AG09309 (cell line): Measurements from ENCODE around the gene CNR2.

ENCODE experiments used
- DNase-seq: peaks from one replicate; pipeline ENCODE4 v3.0.0-alpha.2; 2010; ENCODE audit warnings: low read depth
- H3K4me3 ChIP-seq: 2 replicates; pipeline ENCODE4 v1.5.1; 2011; ENCODE audit warnings: mild to moderate bottlenecking, low read depth, low read length, moderate library complexity; ENCODE audit not compliant: control insufficient read depth
- TF ChIP-seq, protein P1 (sequence below): IDR thresholded peaks from 2 replicates; pipeline ENCODE4 v1.5.1; 2011; ENCODE audit warnings: mild to moderate bottlenecking, low read depth, low read length, inconsistent platforms; ENCODE audit not compliant: insufficient read depth, control insufficient read depth; ENCODE audit errors: missing control alignments

The CNR2 gene

DNA sequence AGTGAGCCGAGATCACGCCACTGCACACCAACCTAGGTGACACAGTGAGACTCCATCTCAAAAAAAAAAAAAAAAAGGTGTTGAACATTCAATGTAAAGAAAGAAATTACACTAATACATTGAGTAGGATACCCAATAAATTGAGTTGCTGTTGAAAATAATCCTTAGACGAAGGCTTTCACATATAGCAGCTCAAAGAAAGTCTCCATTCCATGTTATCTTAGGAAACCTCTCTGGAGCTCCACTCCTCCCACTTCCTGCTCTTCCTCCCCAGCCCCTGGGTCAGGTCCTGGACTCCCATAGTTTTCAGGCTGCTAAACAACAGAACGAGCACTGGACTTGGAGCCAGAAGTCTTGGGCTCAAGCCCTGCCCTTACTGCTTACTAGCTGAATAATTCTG, 15.6 kb upstream of the CNR2 start:
- no peak for DNase-seq

DNA sequence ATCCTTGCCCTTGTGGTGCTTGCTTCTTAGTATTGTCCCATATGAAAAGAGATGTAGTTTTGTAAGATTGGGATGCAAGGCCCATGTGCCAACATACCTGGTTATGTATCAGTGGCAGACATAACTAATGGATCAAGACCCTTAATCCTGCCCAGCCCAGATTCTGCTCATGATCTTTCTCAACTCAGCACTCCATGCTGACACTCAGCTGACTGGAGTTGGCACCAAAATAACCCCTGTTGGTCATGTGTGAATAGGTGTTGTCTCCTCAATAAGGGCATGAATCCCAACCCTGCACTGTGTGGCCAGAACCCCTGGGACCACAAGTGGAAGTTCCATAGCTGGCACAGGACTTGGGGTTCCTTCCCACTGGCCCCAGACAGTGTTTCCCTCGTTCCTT, 13.9 kb upstream of the CNR2 start:
- no peak for DNase-seq
- TF ChIP-seq, protein P1, sequence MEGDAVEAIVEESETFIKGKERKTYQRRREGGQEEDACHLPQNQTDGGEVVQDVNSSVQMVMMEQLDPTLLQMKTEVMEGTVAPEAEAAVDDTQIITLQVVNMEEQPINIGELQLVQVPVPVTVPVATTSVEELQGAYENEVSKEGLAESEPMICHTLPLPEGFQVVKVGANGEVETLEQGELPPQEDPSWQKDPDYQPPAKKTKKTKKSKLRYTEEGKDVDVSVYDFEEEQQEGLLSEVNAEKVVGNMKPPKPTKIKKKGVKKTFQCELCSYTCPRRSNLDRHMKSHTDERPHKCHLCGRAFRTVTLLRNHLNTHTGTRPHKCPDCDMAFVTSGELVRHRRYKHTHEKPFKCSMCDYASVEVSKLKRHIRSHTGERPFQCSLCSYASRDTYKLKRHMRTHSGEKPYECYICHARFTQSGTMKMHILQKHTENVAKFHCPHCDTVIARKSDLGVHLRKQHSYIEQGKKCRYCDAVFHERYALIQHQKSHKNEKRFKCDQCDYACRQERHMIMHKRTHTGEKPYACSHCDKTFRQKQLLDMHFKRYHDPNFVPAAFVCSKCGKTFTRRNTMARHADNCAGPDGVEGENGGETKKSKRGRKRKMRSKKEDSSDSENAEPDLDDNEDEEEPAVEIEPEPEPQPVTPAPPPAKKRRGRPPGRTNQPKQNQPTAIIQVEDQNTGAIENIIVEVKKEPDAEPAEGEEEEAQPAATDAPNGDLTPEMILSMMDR = no peak
- no peak overlapping the region for H3K4me3 ChIP-seq

More for the DNA sequence above, 15.6 kb upstream of the CNR2 start:
- no peak overlapping the region for H3K4me3 ChIP-seq
- TF ChIP-seq, protein P1 = no peak

DNA sequence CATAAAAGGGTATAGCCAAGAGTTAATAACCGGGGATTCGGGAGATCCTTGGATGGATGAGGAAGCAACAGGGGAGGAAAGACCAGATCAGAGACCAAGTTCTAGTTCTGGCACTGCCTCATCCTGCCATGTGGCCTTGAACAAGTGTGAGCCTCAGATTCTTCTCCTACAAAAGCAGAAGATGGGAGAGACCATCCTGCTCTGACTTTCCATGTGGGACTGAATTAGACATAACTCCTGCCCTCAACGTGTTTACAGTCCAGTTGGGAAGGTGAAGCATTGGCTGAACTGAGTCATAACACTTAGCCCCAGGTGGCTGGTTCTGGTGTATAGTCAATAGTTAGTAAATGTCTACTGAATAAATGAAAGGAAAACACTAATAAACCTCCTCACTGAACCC, 12.1 kb upstream of the CNR2 start:
- no peak overlapping the region for H3K4me3 ChIP-seq
- TF ChIP-seq, protein P1 = no peak
- no peak for DNase-seq

DNA sequence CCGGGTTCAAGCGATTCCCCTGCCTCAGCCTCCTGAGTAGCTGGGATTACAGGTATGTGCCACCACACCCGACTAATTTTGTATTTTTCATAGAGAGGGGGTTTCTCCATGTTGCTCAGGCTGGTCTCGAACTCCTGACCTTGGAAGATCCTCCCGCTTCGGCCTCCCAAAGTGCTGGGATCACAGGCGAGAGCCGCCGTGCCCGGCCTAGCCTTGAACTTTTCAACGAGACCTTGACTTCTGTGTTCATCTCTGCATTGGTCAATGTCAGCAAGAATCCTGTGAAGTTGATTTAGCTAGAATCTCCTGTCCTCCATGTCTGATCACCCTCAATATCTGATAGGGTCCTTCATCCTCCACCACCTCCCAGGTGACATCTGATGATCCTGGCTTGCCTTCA, 11.4 kb upstream of the CNR2 start:
- TF ChIP-seq, protein P1 = no peak
- DNase-seq = no peak
- H3K4me3 ChIP-seq = no peak overlapping the region

DNA sequence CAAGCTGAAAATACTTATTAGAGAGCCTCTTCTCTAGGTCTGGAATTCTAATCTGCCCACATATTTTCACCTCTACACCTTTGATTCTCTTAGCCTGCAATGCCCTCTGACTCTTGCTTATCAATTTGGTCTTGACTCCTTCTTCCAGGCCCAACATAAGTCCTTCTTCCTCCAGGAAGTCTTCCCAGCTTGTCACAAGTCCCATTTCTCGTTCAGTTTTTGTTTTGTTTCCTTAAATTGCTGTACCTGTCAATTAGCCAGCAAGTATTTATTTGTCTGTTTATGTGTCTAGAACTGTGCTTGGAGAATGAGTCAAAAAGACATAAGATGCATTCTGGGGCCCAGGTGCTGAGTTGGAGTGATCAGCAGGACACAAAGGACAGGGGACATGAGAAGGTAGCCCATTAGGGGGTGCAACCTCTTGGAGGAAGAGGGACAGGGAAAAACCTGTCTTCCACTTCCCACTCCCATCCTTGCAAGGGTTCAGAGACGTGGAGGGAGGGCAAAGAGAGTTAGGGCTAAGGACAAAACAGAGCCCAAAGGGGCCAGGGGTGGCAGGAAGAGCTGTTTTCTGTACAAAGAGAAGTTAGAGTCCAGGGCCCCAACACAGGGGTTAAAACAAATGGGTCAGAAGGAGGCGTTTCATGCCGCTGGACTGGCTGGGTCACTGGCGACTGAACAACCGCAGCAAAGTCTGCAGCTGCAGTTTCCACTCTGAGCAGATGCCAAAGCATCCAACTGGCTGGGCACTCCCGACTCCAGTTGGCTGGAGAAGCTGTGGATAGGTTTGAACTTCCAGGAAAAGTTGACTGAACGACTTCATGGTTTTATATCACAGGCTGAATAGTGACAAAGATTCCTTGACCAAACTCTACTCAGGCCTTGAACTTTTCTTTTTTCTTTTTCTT, 10.7 kb upstream of the CNR2 start:
- TF ChIP-seq, protein P1 = no peak
- no peak for DNase-seq
- no peak overlapping the region for H3K4me3 ChIP-seq

DNA sequence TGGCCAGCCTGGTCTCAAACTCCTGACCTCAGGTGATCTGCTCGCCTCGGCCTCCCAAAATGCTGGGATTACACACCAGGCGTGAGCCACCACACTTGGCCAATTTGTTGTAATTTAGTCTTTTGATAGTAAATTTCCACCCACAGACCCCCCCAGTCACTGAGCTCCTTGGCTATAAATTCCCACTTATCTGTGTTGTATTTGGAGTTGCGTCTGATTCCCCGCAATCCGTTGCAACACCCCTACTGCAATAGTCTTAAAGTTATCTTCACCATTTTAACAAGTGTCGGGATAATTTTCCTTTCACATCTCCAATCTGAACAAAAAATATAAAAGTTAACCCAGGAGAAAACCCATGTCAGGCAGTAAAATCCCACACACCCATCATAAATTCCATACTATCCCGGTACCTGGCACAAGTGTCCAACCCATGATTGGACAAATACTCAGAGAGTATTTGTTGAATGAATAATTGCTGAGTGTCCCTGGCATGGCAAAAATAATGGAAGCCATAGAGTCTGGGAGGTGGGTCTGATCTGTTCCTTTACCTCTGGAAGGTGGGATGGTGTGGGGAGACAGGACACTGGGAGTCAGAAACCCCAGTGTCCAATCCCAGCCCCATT, 9.3 kb upstream of the CNR2 start:
- TF ChIP-seq, protein P1 = no peak
- DNase-seq = no peak

More for the DNA sequence above, 9.3 kb upstream of the CNR2 start:
- no peak overlapping the region for H3K4me3 ChIP-seq
